ENCODE measurements around the gene SPEG. TPM values are rescaled to one million over a fixed set of nuclear protein-coding genes. Genes with fewer than 3 reads are reported as not detected.

The SPEG gene
- total RNA-seq, 1 experiment from 2014 or later: 23.3 TPM

DNA sequence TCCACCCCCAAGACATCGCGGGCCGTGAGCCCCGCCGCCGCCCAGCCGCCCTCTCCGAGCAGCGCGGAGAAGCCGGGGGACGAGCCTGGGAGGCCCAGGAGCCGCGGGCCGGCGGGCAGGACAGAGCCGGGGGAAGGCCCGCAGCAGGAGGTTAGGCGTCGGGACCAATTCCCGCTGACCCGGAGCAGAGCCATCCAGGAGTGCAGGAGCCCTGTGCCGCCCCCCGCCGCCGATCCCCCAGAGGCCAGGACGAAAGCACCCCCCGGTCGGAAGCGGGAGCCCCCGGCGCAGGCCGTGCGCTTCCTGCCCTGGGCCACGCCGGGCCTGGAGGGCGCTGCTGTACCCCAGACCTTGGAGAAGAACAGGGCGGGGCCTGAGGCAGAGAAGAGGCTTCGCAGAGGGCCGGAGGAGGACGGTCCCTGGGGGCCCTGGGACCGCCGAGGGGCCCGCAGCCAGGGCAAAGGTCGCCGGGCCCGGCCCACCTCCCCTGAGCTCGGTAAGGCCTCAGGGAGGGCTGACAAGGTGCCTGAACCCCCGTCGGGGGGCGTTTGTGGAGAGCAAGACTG is 14.2 kb downstream of the SPEG start:
- no peaks in the 10 kb centered on the region for H3K36me3 Mint-ChIP-seq (ENCODE audit: insufficient read depth, unreplicated experiment)
- peak overlapping the region; percentile 74 for H3K27ac Mint-ChIP-seq (ENCODE audit: low read depth, unreplicated experiment)
- intact Hi-C loops (cut with micrococcal nuclease): no loop called here
- TF ChIP-seq CTCF (IDR thresholded peaks at IDR 0.05; ENCODE audit: unreplicated experiment): no peak
- DNase-seq (ENCODE audit: unreplicated experiment): no peak
- H3K27me3 Mint-ChIP-seq (ENCODE audit: insufficient read depth, unreplicated experiment): no peaks in the 10 kb centered on the region
- POLR2A ChIA-PET: no interaction called here
- no TSS peak for BruUV-seq (replicated peaks)
- H3K9me3 Mint-ChIP-seq (ENCODE audit: unreplicated experiment): no peaks in the 10 kb centered on the region
- no peak overlapping the region for H3K4me3 Mint-ChIP-seq (ENCODE audit: unreplicated experiment)
- peaks cover 33% of the 10 kb centered on the region for H3K4me1 Mint-ChIP-seq (ENCODE audit: insufficient read depth, unreplicated experiment)
- CTCF ChIA-PET: interaction anchor here (0.5 kb wide), 1 partner anchor 81 kb away, joined by 3 read pairs; no protein-coding TSS in a partner anchor

- H3K27ac Mint-ChIP-seq (ENCODE audit: low read depth, unreplicated experiment): peak overlapping the region; percentile 74
- no peaks in the 10 kb centered on the region for H3K9me3 Mint-ChIP-seq (ENCODE audit: unreplicated experiment)
- peaks cover 34% of the 10 kb centered on the region for H3K4me1 Mint-ChIP-seq (ENCODE audit: insufficient read depth, unreplicated experiment)
- no peak overlapping the region for H3K4me3 Mint-ChIP-seq (ENCODE audit: unreplicated experiment)
- TF ChIP-seq CTCF (IDR thresholded peaks at IDR 0.05; ENCODE audit: unreplicated experiment): no peak
- no peak for DNase-seq (ENCODE audit: unreplicated experiment)
- no peaks in the 10 kb centered on the region for H3K27me3 Mint-ChIP-seq (ENCODE audit: insufficient read depth, unreplicated experiment)
- no peaks in the 10 kb centered on the region for H3K36me3 Mint-ChIP-seq (ENCODE audit: insufficient read depth, unreplicated experiment)
- CTCF ChIA-PET: interaction anchor here (0.7 to 1.2 kb wide), 3 partner anchors 9 to 92 kb away, joined by 3 to 4 read pairs (median 4); no protein-coding TSS in a partner anchor
- POLR2A ChIA-PET: interaction anchor here (1.9 kb wide), 1 partner anchor 8 kb away, joined by 5 read pairs; no protein-coding TSS in a partner anchor
- intact Hi-C loops (cut with micrococcal nuclease): no loop called here
- BruUV-seq (replicated peaks): no TSS peak
Measured at GRCh38 chr2:219449609-219450008, 15.0 kb downstream of the SPEG start.

GRCh38 chr2:219451661-219452360 is 17.2 kb downstream of the SPEG start:
- Mint-ChIP-seq H3K36me3 (ENCODE audit: insufficient read depth, unreplicated experiment) (no peaks in the 10 kb centered on the region), H3K4me1 (ENCODE audit: insufficient read depth, unreplicated experiment) (peaks cover 22% of the 10 kb centered on the region), H3K27me3 (ENCODE audit: insufficient read depth, unreplicated experiment) (no peaks in the 10 kb centered on the region), H3K4me3 (ENCODE audit: unreplicated experiment) (no peak overlapping the region), H3K9me3 (ENCODE audit: unreplicated experiment) (no peaks in the 10 kb centered on the region), H3K27ac (ENCODE audit: low read depth, unreplicated experiment) (peak overlapping the region; percentile 50)
- no TSS peak for BruUV-seq (replicated peaks)
- peak; percentile 56 for DNase-seq (ENCODE audit: unreplicated experiment)
- intact Hi-C loops (cut with micrococcal nuclease): loop anchor here (2.0 kb wide), 1 partner anchor 47 kb away; the partner anchor contains the start of gene GMPPA
- TF ChIP-seq CTCF (IDR thresholded peaks at IDR 0.05; ENCODE audit: unreplicated experiment): no peak
- POLR2A ChIA-PET: interaction anchor here (1.0 to 2.1 kb wide), 4 partner anchors 10 to 233 kb away, joined by 3 to 13 read pairs (median 5); no protein-coding TSS in a partner anchor
- CTCF ChIA-PET: interaction anchor here (0.6 to 2.4 kb wide), 2 partner anchors 58 to 413 kb away, joined by 4 to 6 read pairs; no protein-coding TSS in a partner anchor

Data from MCF 10A (cell line).